PC-3 (cell line): Measurements from ENCODE around the gene OR8A1.

ENCODE experiments used
- CTCF ChIP-seq: fragments of 300-600 bp; sonication (generic); conservative IDR thresholded peaks from 2 replicates; pipeline ENCODE4 v1.5.1; 2017; ENCODE audit warnings: antibody characterized with exemption, low read depth, mild to moderate bottlenecking, low read length
- EZH2 ChIP-seq: fragments of 300-600 bp; sonication (generic); IDR thresholded peaks from one replicate; pipeline ENCODE4 v1.6.1; 2017; ENCODE audit warnings: antibody characterized with exemption, mild to moderate bottlenecking, low read length; ENCODE audit not compliant: unreplicated experiment

GRCh38 chr11:124543554-124543953, 26.2 kb upstream of the OR8A1 start, which contains the start of gene OR8B12:
- TF ChIP-seq EZH2 (no peak), CTCF (no peak)
